DND-41 (cell line): ENCODE results near the gene GH2.
"Not testable (repeated sequence)": the region's sequence is repeated elsewhere in the genome, so short reads cannot be mapped to it uniquely, and the experiment has no call there.

Experiments
- ATAC-seq: fragments of 200-7000 bp; cut with Tn5 transposase; 3 replicates; pipeline ENCODE4 v1.9.1; 2021; ENCODE audit warnings: low read depth; ENCODE audit not compliant: insufficient read depth
- DNase-seq: peaks from one replicate; pipeline ENCODE4 v3.0.0-alpha.2; 2020
- H2AFZ ChIP-seq: 2 replicates; pipeline ENCODE4 v1.6.0; 2012; ENCODE audit warnings: low read depth, low read length
- H3K27ac ChIP-seq: 2 replicates; pipeline ENCODE4 v1.5.1; 2012; ENCODE audit warnings: low read length, inconsistent platforms
- H3K27me3 ChIP-seq: fragments of 200-600 bp; sonication (generic); 2 replicates; pipeline ENCODE4 v1.6.0; 2012; ENCODE audit warnings: low read length, mild to moderate bottlenecking, inconsistent platforms; ENCODE audit not compliant: insufficient read depth, poor library complexity
- H3K36me3 ChIP-seq: 2 replicates; pipeline ENCODE4 v1.5.1; 2012; ENCODE audit warnings: low read length, inconsistent platforms; ENCODE audit not compliant: insufficient read depth
- H3K4me1 ChIP-seq: 2 replicates; pipeline ENCODE4 v1.5.1; 2012; ENCODE audit warnings: mild to moderate bottlenecking, low read length; ENCODE audit not compliant: insufficient read depth
- H3K4me2 ChIP-seq: 2 replicates; pipeline ENCODE4 v1.6.0; 2012; ENCODE audit warnings: mild to moderate bottlenecking, moderate library complexity, low read length, inconsistent platforms; ENCODE audit not compliant: insufficient read depth
- H3K4me3 ChIP-seq, 2 experiments: fragments of 200-600 bp in 1 of 2; shearing (Covaris generic) in 1 of 2; 2 replicates each; pipeline ENCODE4 v1.5.1; 2012 to 2016; ENCODE audit warnings: inconsistent platforms in 2 of 2, low read length in 2 of 2, mild to moderate bottlenecking in 2 of 2, low read depth in 1 of 2, moderate library complexity in 1 of 2
- H3K79me2 ChIP-seq: 2 replicates; pipeline ENCODE4 v1.6.0; 2012; ENCODE audit warnings: low read length, inconsistent platforms; ENCODE audit not compliant: insufficient read depth
- H3K9ac ChIP-seq: 2 replicates; pipeline ENCODE4 v1.6.0; 2012; ENCODE audit warnings: low read depth, mild to moderate bottlenecking, inconsistent platforms, low read length, moderate library complexity
- H3K9me3 ChIP-seq: 2 replicates; pipeline ENCODE4 v1.5.1; 2012; ENCODE audit warnings: low read length, moderate library complexity, mild to moderate bottlenecking, inconsistent platforms; ENCODE audit not compliant: insufficient read depth, severe bottlenecking
- H4K20me1 ChIP-seq: 2 replicates; pipeline ENCODE4 v1.6.0; 2012; ENCODE audit warnings: low read length; ENCODE audit not compliant: insufficient read depth

The GH2 gene

GRCh38 chr17:63874061-63874626 lies 7.6 kb downstream of the GH2 start:
- H3K4me1 ChIP-seq, H4K20me1 ChIP-seq, H3K9ac ChIP-seq, H3K4me2 ChIP-seq, H2AFZ ChIP-seq, H3K27me3 ChIP-seq, H3K4me3 ChIP-seq, H3K9me3 ChIP-seq, H3K36me3 ChIP-seq, H3K79me2 ChIP-seq, DNase-seq, H3K27ac ChIP-seq: not testable (repeated sequence)
- peak; percentile 45; the same call in 1 of the 3 replicates for ATAC-seq

DNA sequence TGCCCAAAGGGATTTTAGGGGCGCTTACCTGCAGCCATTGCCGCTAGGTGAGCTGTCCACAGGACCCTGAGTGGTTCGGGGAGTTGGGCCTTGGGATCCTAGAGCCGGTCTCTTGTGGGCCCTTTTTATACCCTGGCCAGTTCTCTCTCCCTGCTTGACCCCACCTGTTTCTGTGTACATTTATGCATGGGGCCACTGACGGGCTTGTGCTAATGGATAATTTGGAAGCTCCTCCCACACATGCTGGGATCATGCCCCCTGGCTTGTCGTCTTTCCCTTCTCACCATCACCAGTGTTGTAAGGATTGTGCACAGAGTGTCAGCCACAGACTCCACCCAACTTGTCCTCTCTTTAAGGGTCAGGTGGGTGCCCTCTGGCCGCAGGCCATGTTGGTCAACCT lies 8.2 kb downstream of the GH2 start, which contains the start of gene CSH2:
Gene CSH2 (minus strand): TSS at position 101 of the 400 bp plus-strand sequence. CDS start 63 bp downstream, at position 38.
- not testable (repeated sequence) for H3K27ac ChIP-seq, H3K79me2 ChIP-seq, ATAC-seq

DNA sequence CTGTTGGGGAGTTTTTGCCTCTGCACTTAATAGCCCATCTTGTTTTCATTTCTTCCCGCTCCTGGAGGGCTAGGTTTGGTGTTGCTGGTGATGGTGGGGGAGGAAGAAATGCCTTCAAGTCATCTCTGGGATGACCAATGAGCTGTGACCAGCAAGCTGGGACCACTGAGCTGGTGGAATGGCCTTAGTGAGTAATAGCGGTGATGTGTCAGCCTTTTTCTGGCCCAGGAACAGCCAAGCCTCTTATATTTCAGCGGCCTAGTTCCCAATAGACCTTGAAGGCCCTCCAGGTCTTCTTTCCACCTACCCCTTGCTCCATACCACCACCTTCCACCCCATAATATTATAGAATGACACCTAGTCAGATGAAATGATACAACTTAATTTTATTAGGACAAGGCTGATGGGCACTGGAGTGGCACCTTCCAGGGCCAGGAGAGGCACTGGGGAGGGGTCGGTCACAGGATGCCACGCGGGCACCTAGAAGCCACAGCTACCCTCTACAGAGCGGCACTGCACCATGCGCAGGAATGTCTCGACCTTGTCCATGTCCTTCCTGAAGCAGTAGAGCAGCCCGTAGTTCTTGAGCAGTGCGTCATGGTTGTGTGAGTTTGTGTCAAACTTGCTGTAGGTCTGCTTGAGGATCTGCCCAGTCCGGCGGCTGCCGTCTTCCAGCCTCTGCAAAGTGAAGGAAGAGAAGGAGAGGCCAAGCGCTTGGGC lies 9.9 kb downstream of the GH2 start:
- H3K4me1 ChIP-seq, H3K27ac ChIP-seq, H2AFZ ChIP-seq, DNase-seq, H3K9me3 ChIP-seq, H4K20me1 ChIP-seq, H3K9ac ChIP-seq, H3K4me2 ChIP-seq, H3K36me3 ChIP-seq, H3K79me2 ChIP-seq, ATAC-seq, H3K27me3 ChIP-seq, H3K4me3 ChIP-seq: not testable (repeated sequence)

More for the DNA sequence above, 8.2 kb downstream of the GH2 start, which contains the start of gene CSH2:
- not testable (repeated sequence) for H4K20me1 ChIP-seq, DNase-seq, H3K36me3 ChIP-seq, H3K9ac ChIP-seq, H3K9me3 ChIP-seq, H3K4me2 ChIP-seq, H2AFZ ChIP-seq, H3K27me3 ChIP-seq, H3K4me3 ChIP-seq, H3K4me1 ChIP-seq

GRCh38 chr17:63870292-63870665 lies 11.5 kb downstream of the GH2 start:
- H3K4me3 ChIP-seq, ATAC-seq, DNase-seq, H3K4me2 ChIP-seq, H3K27ac ChIP-seq, H2AFZ ChIP-seq, H3K9ac ChIP-seq, H3K9me3 ChIP-seq, H3K27me3 ChIP-seq, H3K79me2 ChIP-seq, H3K36me3 ChIP-seq, H4K20me1 ChIP-seq, H3K4me1 ChIP-seq: not testable (repeated sequence)

GRCh38 chr17:63869491-63870291 lies 12.1 kb downstream of the GH2 start:
- DNase-seq, H3K27ac ChIP-seq, H3K4me3 ChIP-seq, H3K4me2 ChIP-seq, H3K9ac ChIP-seq, H3K36me3 ChIP-seq, H3K27me3 ChIP-seq, H3K79me2 ChIP-seq, H4K20me1 ChIP-seq, H3K9me3 ChIP-seq, ATAC-seq, H3K4me1 ChIP-seq, H2AFZ ChIP-seq: not testable (repeated sequence)
